GM19099 (cell line): ENCODE results near the gene SETBP1.

Experiments
- POLR2A ChIP-seq: IDR thresholded peaks from 3 replicates; pipeline ENCODE4 v1.6.1; 2011; ENCODE audit warnings: low read depth; ENCODE audit not compliant: insufficient read length; ENCODE audit errors: extremely low read depth

SETBP1 gene

DNA sequence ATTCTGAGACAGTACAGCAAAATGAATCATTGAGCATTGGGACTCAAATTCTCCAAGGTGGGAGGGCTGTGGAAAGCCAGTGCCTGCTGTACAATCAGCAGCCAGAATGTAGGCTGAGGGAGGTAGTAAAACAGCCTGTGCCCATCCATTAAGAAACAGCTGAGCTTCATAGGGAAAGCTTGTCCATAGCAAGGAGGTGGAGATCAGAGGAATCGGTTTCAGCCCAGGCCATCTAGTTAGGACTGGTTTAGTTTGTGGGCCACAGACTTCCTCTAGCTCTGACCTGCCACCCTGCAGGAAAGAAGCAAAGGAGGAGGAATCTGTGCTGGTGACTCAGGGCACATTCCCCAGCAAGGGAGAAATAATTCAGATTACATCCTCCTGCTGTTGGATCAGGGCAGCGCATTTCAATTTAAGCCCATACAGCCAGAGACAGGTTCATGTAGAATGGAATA is 333.4 kb downstream of the SETBP1 start:
- TF ChIP-seq POLR2A: no peak

DNA sequence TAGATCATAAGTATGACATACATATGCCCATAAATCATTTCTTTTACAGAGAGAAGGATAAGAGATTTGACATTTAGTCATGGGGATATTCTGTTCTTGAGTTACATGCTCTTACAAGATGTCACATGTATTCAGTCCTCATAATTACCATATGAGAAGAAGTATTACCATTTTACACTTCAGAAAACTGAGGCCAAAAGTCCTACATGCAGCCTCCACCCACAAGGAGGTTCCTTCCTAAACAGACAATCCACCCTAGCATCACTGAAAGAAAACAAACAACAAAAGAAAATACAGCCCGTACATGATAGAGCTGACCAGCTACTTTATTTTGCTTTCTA is 335.1 kb downstream of the SETBP1 start:
- TF ChIP-seq POLR2A: no peak

DNA sequence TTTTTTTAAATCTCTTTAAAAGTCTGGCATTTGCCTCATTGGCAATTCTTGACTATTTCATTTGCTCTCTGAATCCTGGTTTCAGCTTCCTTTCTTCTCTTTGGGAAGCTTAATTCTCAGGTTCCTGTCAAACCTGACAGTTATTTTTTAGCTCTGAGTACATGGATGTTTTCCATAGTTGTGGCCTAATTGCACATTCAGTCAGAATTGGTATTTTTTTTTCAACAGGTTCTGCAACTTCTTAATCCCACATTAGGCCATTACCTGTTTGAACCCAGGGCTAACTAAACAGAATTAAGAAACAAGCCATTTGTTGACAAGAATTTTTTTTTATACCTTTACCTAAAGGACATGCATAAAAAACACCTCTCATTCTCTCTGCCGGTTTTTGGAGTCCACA is 338.8 kb downstream of the SETBP1 start:
- no peak for TF ChIP-seq POLR2A

DNA sequence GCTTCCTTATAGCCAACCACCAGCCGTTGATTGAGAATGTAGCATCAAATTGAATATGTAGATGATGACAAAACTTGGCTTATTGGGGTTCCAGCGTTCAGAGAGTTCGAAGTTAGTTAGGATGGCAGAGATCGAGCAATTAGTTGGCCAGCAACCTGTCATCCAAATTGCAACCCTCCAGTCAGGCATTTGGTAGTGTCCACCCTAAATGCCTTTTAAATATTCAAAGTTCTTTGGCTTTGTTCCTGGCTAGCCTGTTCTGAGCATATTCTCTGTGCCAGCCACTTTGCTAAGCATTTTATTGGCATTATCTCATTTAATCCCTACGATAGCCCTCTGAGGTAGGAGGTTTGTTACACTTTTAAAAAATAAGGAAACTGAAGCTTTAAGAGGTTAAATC is 342.8 kb downstream of the SETBP1 start:
- no peak for TF ChIP-seq POLR2A

DNA sequence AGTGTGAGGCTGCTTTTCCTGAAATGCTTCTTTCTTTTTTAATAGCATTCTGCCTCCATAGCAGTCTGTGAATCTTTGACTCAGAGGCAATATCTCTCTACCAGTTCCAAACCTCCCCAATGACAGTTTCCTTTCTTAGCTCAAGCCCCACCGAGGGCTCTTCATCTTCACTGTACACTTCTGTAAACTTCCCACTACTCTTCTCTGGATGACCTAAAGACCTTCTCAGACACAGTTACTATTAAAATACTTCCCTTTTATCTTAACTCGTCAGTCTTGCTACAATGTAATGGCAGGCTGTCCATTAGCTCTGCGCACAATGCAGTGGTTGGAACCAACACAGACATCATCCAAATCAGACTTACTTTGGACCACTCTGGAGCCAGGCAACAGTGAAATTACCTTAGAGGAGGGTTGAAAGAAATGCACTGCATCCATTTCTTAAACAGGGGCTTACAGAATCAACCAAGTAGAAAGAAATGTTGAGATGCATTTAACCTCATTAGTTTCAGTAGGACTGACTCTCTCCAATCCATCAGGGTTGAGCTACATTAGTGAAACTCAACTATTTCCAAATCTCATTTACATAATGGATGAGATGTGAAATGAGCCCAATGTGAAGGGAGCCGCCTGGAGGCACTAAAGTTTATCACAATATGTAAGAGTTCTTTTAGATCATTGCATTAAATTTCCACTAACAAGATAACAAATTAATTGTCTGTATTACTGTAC is 343.8 kb downstream of the SETBP1 start:
- no peak for TF ChIP-seq POLR2A

DNA sequence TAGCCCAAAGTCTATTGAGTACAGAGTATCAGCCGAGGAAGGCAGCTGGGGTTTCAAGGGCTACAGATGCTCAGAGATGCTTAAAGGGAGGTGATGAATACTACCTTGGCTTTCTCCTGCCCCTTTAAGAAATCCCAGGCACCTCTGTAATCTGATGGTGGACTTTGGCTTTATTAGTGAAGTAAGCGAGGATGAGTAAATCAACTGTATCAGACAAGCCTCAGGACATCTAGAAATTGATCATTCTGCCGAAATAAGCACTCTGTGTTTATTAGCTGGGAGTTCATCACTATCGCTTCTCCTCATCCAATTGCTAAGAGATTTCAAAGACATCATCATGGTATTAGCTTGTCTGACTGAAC is 344.4 kb downstream of the SETBP1 start:
- no peak for TF ChIP-seq POLR2A

DNA sequence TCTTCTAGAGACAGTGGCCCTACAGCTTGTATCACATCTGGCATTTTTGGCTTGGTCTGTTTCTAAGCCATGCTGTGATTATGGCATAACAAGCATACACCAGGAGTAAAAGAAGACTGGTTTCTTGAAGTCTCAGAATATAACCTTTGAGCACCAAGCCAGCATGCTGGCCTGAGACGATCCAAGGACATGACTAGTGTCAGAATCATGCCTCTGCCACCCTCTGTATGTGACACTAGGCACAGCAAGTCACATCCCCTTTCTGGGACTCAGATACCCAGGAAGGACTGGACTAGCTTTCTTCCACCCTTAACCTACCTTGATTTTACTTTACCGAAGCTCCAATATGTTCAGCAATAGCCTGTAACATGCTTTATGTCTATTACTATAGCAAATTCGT is 345.5 kb downstream of the SETBP1 start:
- TF ChIP-seq POLR2A: no peak

DNA sequence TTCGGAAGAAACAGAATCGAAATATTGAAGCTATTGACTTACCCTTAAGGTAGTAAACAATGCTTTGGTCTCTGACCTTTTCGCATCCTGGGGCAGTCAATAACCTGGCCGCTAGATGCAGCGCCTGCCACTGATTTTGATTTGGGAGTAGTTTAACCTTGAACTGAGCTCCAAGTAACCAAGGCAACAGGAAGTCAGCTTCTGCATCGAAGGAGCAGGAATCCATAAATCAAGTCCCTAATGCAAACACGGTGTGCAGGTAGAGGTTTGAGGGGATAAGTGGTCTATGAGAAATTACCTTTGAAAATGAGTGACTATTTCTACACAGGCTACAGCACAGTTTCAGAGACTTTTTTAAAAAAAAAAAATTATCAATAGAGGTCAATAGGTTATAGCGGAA is 353.5 kb downstream of the SETBP1 start:
- TF ChIP-seq POLR2A: no peak

DNA sequence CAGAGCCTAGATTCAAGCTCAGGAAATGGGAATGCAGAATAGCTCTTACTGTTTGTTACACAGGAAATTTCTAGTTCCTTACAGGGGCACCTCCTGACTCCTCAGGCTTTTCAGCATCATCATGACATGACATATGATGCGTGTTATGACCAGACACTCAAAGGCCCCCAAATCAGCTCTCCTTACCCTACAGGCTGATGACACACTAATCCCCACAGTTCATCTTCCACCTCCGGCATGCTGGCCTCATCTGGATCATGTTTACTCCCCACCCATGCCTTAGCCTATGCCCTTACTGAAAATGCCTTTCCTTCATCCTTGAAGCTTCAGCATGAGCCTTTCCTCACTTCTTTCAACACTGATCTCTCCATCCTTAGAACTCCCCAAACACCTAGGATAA is 356.9 kb downstream of the SETBP1 start:
- no peak for TF ChIP-seq POLR2A

DNA sequence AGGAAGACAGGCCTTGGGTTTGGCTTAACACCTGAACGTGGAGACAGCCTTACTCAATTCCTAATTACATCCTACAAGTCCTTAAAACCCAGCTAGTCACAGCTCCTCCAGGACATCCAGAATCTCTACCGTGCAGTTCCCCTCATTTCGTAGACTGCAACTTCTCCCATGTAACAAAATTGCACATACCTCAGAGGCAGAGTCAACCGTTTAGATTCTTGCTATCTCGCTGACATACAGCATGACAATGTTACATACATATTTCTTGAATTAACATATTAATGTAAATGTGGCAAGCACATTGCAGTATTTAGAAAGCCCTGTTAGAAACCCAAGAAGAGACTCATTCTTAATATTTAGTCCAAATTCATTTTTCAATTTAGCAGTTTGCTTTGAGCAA is 358.7 kb downstream of the SETBP1 start:
- TF ChIP-seq POLR2A: no peak

DNA sequence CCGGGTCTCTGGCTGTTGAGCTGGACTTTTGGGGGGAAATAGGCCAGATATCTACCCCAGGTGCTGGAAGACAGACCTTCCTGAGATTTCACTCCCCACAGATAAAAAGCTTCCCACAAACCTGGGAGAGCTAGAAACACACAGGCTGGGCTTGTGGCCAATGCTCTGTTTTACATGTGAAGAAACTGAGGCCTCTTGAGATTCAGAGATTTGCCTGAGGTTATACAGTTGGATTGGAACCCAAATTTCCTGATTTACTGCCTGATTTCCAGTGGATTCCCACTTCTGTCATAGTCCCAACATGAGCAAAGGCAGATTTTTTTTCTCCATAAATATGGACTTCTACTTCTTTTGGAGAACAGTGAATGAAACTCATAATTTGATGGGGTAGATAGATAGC is 360.2 kb downstream of the SETBP1 start:
- no peak for TF ChIP-seq POLR2A

DNA sequence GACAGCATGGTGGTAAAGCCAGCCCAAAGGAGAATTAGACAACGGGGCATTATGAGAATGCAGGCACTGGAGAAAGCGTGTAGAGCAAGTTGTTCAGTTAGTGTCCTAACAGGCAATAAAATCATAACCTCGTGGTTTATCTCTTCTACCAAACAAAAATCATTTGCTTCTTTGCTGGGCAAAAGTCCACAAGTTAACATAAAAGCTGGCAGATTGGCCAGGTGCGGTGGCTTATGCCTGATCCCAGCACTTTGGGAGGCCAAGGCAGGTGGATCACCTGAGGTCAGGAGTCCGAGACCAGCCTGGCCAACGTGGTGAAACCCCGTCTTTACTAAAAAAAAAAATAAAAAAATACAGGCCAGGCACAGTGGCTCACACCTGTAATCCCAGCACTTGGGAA is 364.1 kb downstream of the SETBP1 start:
- no peak for TF ChIP-seq POLR2A

DNA sequence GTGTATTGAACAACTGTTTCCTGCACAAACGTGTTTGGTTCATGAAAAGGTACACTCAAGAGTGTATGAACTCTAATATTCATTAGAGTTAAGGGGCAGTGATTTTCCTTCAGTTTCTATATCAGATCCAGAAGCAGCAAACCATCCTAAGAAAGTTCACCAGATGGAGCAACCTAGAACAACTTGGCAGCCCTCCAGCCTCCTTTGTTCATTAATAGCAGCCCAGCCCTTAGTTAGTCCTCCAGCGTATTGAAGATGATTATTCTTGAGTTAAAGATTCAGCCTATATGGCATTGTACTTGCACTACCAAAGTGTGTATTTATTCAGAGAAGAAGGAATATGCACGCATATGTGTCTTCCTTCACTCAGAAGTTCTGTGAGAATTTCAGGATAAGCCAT is 365.5 kb downstream of the SETBP1 start:
- no peak for TF ChIP-seq POLR2A

DNA sequence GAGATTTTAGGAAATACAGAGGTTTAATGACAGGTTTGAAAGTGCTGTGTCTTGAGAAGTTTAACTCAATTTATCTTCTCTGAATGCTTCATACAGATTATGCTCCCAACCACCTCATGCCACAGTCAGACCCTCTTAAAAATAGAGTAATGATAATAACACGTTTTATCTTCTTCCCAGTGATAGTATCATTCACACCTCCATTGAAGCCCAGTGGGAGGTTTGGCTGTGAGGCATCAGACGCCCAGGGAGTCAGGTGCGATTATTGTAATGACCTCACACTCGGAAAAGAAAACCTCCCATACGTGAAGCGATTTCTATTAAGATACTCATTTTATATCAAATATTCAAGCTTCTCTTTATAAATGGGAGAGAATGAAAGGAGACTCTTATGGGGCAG is 366.3 kb downstream of the SETBP1 start:
- no peak for TF ChIP-seq POLR2A

DNA sequence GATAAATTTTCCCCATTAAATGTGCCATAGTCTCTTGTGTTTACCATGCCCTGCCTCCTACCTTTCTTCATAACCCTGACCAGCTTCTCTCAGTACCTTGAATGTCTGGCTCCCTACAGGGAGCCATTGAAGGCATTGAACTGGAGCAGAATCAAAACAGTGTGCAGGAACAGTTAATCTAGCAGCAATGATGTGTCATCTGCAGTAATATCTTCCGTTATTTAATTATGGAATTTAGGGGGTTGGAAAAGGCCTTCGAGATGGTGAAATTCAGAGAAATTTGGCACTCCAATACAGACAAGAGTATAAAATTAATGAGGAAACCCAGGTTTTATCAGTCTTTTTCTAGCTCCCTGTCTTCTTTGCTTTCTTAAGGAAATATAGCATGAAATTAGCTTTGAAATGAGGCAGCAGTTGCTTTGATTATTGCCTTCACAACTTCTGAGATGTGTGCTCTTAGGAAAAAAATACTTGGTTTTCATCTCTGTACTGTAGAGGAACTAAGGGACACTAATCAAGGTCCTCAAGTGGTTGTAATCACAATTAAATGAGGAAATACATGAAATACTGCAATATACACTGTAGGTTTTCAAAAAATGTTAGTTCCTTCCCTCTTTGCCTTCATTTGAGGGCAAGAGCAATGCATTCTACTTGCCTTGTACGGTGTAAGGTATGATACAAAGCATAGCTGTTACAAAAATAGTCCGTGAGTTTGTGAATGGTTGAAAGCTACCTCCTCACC is 369.1 kb downstream of the SETBP1 start:
- no peak for TF ChIP-seq POLR2A
